Measurements from ENCODE around the gene RXRG. TPM values are rescaled to one million over a fixed set of nuclear protein-coding genes. Genes with fewer than 3 reads are reported as not detected.
A peak's percentile ranks its signal among the peaks of the same experiment; 100 is the strongest.

The RXRG gene
- total RNA-seq (2021) (not detected in 3 replicates), Bru-seq, nascent RNA (not detected)
- long read RNA-seq, experiment 1, result 0 reads
- long read RNA-seq, experiment 2, result 0 reads
- long read RNA-seq, experiment 3, result 0 reads

GRCh38 chr1:165444897-165445370 lies at the start of gene RXRG:
Gene RXRG (minus strand): TSS chr1:165445126. CDS start chr1:165444893, 233 bp downstream.
- TF ChIP-seq, protein P1, sequence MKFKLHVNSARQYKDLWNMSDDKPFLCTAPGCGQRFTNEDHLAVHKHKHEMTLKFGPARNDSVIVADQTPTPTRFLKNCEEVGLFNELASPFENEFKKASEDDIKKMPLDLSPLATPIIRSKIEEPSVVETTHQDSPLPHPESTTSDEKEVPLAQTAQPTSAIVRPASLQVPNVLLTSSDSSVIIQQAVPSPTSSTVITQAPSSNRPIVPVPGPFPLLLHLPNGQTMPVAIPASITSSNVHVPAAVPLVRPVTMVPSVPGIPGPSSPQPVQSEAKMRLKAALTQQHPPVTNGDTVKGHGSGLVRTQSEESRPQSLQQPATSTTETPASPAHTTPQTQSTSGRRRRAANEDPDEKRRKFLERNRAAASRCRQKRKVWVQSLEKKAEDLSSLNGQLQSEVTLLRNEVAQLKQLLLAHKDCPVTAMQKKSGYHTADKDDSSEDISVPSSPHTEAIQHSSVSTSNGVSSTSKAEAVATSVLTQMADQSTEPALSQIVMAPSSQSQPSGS (CRISPR knock-in tag; IDR thresholded peaks at IDR 0.05; ENCODE audit: borderline replicate concordance, low read depth), result no peak
- no peak for TF ChIP-seq TEAD1 (CRISPR knock-in tag; IDR thresholded peaks at IDR 0.05)
- TF ChIP-seq ZNF263 (CRISPR knock-in tag; IDR thresholded peaks at IDR 0.05; ENCODE audit: low read depth), result no peak
- no peak for TF ChIP-seq GABPB1 (CRISPR knock-in tag; IDR thresholded peaks at IDR 0.05)
- TF ChIP-seq, protein P2, sequence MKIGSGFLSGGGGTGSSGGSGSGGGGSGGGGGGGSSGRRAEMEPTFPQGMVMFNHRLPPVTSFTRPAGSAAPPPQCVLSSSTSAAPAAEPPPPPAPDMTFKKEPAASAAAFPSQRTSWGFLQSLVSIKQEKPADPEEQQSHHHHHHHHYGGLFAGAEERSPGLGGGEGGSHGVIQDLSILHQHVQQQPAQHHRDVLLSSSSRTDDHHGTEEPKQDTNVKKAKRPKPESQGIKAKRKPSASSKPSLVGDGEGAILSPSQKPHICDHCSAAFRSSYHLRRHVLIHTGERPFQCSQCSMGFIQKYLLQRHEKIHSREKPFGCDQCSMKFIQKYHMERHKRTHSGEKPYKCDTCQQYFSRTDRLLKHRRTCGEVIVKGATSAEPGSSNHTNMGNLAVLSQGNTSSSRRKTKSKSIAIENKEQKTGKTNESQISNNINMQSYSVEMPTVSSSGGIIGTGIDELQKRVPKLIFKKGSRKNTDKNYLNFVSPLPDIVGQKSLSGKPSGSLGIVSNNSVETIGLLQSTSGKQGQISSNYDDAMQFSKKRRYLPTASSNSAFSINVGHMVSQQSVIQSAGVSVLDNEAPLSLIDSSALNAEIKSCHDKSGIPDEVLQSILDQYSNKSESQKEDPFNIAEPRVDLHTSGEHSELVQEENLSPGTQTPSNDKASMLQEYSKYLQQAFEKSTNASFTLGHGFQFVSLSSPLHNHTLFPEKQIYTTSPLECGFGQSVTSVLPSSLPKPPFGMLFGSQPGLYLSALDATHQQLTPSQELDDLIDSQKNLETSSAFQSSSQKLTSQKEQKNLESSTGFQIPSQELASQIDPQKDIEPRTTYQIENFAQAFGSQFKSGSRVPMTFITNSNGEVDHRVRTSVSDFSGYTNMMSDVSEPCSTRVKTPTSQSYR (CRISPR knock-in tag; IDR thresholded peaks at IDR 0.05), result no peak
- TF ChIP-seq ZMAT4 (CRISPR knock-in tag; IDR thresholded peaks at IDR 0.05), result no peak
- TF ChIP-seq AR (CRISPR knock-in tag; IDR thresholded peaks at IDR 0.05), result no peak
- no peak for TF ChIP-seq ZNF532 (CRISPR knock-in tag; IDR thresholded peaks at IDR 0.05; ENCODE audit: borderline replicate concordance)
- no peak for TF ChIP-seq NR1H2 (CRISPR knock-in tag; IDR thresholded peaks at IDR 0.05)
- no peak for TF ChIP-seq JAZF1 (CRISPR knock-in tag; IDR thresholded peaks at IDR 0.05)
- TF ChIP-seq E2F4 (CRISPR knock-in tag; IDR thresholded peaks at IDR 0.05; ENCODE audit: borderline replicate concordance, low read depth), result no peak
- TF ChIP-seq FOXP4 (CRISPR knock-in tag; IDR thresholded peaks at IDR 0.05), result no peak
- TF ChIP-seq CTCF (IDR thresholded peaks at IDR 0.05), result no peak
- TF ChIP-seq ATF3 (CRISPR knock-in tag; conservative IDR thresholded peaks at IDR 0.05), result no peak
- TF ChIP-seq, protein P3, sequence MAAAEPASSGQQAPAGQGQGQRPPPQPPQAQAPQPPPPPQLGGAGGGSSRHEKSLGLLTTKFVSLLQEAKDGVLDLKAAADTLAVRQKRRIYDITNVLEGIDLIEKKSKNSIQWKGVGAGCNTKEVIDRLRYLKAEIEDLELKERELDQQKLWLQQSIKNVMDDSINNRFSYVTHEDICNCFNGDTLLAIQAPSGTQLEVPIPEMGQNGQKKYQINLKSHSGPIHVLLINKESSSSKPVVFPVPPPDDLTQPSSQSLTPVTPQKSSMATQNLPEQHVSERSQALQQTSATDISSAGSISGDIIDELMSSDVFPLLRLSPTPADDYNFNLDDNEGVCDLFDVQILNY (CRISPR knock-in tag; IDR thresholded peaks at IDR 0.05), result no peak
- peak; percentile 66 for ATAC-seq
- Mint-ChIP-seq H3K4me1 (peaks cover 5% of the 10 kb centered on the region), H3K9me3 (no peaks in the 10 kb centered on the region), H3K27ac (no peak within 1 kb of the TSS), H3K27me3 (ENCODE audit: low read depth) (no peaks in the 10 kb centered on the region; the same call in 1 of the 2 replicates), H3K36me3 (no peaks in the 10 kb centered on the region), H3K4me3 (no peak within 1 kb of the TSS)
- peak; percentile 56 for DNase-seq (ENCODE audit: low spot score)
- POLR2A ChIA-PET, result no interaction called here
- CTCF ChIA-PET, result interaction anchor here (0.8 to 1.3 kb wide), 2 partner anchors 148 kb away, joined by 3 read pairs; no protein-coding TSS in a partner anchor

Data from WTC11 (cell line).